ENCODE measurements around the gene SERPINI1.

DNA sequence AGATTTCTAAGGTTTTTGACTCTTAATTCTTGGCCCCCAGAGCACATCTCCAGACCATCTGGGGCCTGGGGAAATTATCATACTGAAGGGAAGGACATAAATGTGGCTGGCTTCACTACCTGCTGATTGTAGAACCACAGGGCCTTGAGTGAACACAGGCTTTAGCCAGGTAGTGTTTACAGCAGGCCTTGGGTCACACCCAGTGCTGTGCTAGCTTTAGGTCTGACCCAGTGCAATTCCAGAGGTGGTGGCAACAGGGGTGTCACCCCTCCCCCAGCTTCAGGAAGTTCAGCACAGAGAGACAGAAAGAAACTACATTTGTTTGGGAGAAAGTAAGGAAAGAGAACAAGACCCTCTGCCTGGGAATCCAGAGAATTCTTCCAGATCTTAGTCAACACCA, 25.0 kb upstream of the SERPINI1 start:
- TF ChIP-seq, protein P1, sequence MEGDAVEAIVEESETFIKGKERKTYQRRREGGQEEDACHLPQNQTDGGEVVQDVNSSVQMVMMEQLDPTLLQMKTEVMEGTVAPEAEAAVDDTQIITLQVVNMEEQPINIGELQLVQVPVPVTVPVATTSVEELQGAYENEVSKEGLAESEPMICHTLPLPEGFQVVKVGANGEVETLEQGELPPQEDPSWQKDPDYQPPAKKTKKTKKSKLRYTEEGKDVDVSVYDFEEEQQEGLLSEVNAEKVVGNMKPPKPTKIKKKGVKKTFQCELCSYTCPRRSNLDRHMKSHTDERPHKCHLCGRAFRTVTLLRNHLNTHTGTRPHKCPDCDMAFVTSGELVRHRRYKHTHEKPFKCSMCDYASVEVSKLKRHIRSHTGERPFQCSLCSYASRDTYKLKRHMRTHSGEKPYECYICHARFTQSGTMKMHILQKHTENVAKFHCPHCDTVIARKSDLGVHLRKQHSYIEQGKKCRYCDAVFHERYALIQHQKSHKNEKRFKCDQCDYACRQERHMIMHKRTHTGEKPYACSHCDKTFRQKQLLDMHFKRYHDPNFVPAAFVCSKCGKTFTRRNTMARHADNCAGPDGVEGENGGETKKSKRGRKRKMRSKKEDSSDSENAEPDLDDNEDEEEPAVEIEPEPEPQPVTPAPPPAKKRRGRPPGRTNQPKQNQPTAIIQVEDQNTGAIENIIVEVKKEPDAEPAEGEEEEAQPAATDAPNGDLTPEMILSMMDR (IDR thresholded peaks at IDR 0.05): no peak
- no peak for TF ChIP-seq POLR2AphosphoS5 (IDR thresholded peaks at IDR 0.05; ENCODE audit: low read depth, low read length)
- TF ChIP-seq, protein P2, sequence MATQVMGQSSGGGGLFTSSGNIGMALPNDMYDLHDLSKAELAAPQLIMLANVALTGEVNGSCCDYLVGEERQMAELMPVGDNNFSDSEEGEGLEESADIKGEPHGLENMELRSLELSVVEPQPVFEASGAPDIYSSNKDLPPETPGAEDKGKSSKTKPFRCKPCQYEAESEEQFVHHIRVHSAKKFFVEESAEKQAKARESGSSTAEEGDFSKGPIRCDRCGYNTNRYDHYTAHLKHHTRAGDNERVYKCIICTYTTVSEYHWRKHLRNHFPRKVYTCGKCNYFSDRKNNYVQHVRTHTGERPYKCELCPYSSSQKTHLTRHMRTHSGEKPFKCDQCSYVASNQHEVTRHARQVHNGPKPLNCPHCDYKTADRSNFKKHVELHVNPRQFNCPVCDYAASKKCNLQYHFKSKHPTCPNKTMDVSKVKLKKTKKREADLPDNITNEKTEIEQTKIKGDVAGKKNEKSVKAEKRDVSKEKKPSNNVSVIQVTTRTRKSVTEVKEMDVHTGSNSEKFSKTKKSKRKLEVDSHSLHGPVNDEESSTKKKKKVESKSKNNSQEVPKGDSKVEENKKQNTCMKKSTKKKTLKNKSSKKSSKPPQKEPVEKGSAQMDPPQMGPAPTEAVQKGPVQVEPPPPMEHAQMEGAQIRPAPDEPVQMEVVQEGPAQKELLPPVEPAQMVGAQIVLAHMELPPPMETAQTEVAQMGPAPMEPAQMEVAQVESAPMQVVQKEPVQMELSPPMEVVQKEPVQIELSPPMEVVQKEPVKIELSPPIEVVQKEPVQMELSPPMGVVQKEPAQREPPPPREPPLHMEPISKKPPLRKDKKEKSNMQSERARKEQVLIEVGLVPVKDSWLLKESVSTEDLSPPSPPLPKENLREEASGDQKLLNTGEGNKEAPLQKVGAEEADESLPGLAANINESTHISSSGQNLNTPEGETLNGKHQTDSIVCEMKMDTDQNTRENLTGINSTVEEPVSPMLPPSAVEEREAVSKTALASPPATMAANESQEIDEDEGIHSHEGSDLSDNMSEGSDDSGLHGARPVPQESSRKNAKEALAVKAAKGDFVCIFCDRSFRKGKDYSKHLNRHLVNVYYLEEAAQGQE (IDR thresholded peaks at IDR 0.05; ENCODE audit: insufficient read depth in 1 of 2, low read depth in 2 of 2, low read length in 1 of 2): no peak
